GM21381 (cell line): ENCODE data around the gene TLE4.
"Not testable (repeated sequence)": the region's sequence is repeated elsewhere in the genome, so short reads cannot be mapped to it uniquely, and the experiment has no call there.

Source experiments
- ATAC-seq: cut with Tn5 transposase; IDR thresholded peaks from one replicate; pipeline ENCODE4 v1.9.1; 2021; ENCODE audit warnings: mild to moderate bottlenecking, moderate library complexity; ENCODE audit not compliant: unreplicated experiment

The TLE4 gene

GRCh38 chr9:79598562-79599345, 27.0 kb downstream of the TLE4 start:
- ATAC-seq: no peak

GRCh38 chr9:79600466-79600865, 28.7 kb downstream of the TLE4 start:
- ATAC-seq: no peak

- ATAC-seq: no peak
Observed at GRCh38 chr9:79603222-79603920, 31.6 kb downstream of the TLE4 start.

- ATAC-seq: no peak
Observed at GRCh38 chr9:79604149-79604548, 32.4 kb downstream of the TLE4 start.

- ATAC-seq: no peak
Observed at GRCh38 chr9:79604921-79605562, 33.3 kb downstream of the TLE4 start.

- not testable (repeated sequence) for ATAC-seq
Observed at GRCh38 chr9:79606529-79606928, 34.8 kb downstream of the TLE4 start.

- ATAC-seq: no peak
Observed at GRCh38 chr9:79609468-79610018, 37.8 kb downstream of the TLE4 start.

- no peak for ATAC-seq
Observed at GRCh38 chr9:79610019-79610631, 38.4 kb downstream of the TLE4 start.

- ATAC-seq: peak; percentile 92
Observed at GRCh38 chr9:79610791-79611614, 39.2 kb downstream of the TLE4 start.

GRCh38 chr9:79613145-79613544, 41.4 kb downstream of the TLE4 start:
- no peak for ATAC-seq

GRCh38 chr9:79615038-79615437, 43.3 kb downstream of the TLE4 start:
- no peak for ATAC-seq

- ATAC-seq: no peak
Observed at GRCh38 chr9:79616013-79616412, 44.2 kb downstream of the TLE4 start.

- no peak for ATAC-seq
Observed at GRCh38 chr9:79616971-79617370, 45.2 kb downstream of the TLE4 start.

GRCh38 chr9:79617395-79617794, 45.6 kb downstream of the TLE4 start:
- no peak for ATAC-seq

GRCh38 chr9:79619930-79620329, 48.2 kb downstream of the TLE4 start:
- no peak for ATAC-seq

GRCh38 chr9:79621916-79622575, 50.3 kb downstream of the TLE4 start:
- no peak for ATAC-seq

GRCh38 chr9:79623799-79624721, 52.3 kb downstream of the TLE4 start:
- peak; percentile 93 for ATAC-seq

- no peak for ATAC-seq
Observed at GRCh38 chr9:79629721-79630120, 58.0 kb downstream of the TLE4 start.
